ENCODE results near the gene ERVH48-1. TPM values are rescaled to one million over a fixed set of nuclear protein-coding genes. Genes with fewer than 3 reads are reported as not detected.
"Not testable (repeated sequence)": the region's sequence is repeated elsewhere in the genome, so short reads cannot be mapped to it uniquely, and the experiment has no call there.

The ERVH48-1 gene
- 1.3 TPM for polyA plus RNA-seq (ENCODE audit: insufficient read length)
- long read RNA-seq, donor 1: 0 reads
- long read RNA-seq, donor 2, partial matches to known transcripts: 0 of 1 reads
- long read RNA-seq, donor 2, other reads (novel, unspliced or antisense): 0 of 1 reads
- long read RNA-seq, donor 3: 0 reads
- long read RNA-seq, donor 4: 0 reads
- long read RNA-seq, donor 5: 0 reads
- long read RNA-seq, donor 6: 0 reads
- long read RNA-seq, donor 7, partial matches to known transcripts: 0 of 2 reads
- long read RNA-seq, donor 7, other reads (novel, unspliced or antisense): 0 of 2 reads
- long read RNA-seq, donor 8: 0 reads

- no peak for DNase-seq
Measured at GRCh38 chr21:42925114-42925926, at the start of gene ERVH48-1. TSS of gene ERVH48-1 (minus strand) at chr21:42925630. CDS start at chr21:42919006, 6,624 bp downstream.

- DNase-seq: peak; percentile 97
Measured at GRCh38 chr21:42973991-42974831, 48.8 kb upstream of the ERVH48-1 start, which contains the start of gene PKNOX1. TSS of gene PKNOX1 (plus strand) at chr21:42974562. CDS start at chr21:43004382, 29,820 bp downstream.

GRCh38 chr21:42973309-42973990 lies 48.0 kb upstream of the ERVH48-1 start:
- no peak for DNase-seq

GRCh38 chr21:42971897-42972275 lies 46.5 kb upstream of the ERVH48-1 start:
- no peak for DNase-seq

GRCh38 chr21:42970946-42971653 lies 45.7 kb upstream of the ERVH48-1 start:
- no peak for DNase-seq

- no peak for DNase-seq
Measured at GRCh38 chr21:42969193-42969600, 43.8 kb upstream of the ERVH48-1 start.

GRCh38 chr21:42967616-42968015 lies 42.2 kb upstream of the ERVH48-1 start:
- DNase-seq: not testable (repeated sequence)

- DNase-seq: no peak
Measured at GRCh38 chr21:42965211-42965560, 39.8 kb upstream of the ERVH48-1 start.

- DNase-seq: no peak
Measured at GRCh38 chr21:42964546-42965210, 39.2 kb upstream of the ERVH48-1 start.

- DNase-seq: no peak
Measured at GRCh38 chr21:42964086-42964485, 38.7 kb upstream of the ERVH48-1 start.

- no peak for DNase-seq
Measured at GRCh38 chr21:42962380-42963007, 37.1 kb upstream of the ERVH48-1 start.

- no peak for DNase-seq
Measured at GRCh38 chr21:42959728-42960127, 34.3 kb upstream of the ERVH48-1 start.

GRCh38 chr21:42958122-42958521 lies 32.7 kb upstream of the ERVH48-1 start:
- not testable (repeated sequence) for DNase-seq

- DNase-seq: no peak
Measured at GRCh38 chr21:42956824-42957630, 31.6 kb upstream of the ERVH48-1 start.

GRCh38 chr21:42951193-42951592 lies 25.8 kb upstream of the ERVH48-1 start:
- not testable (repeated sequence) for DNase-seq

GRCh38 chr21:42949094-42949755 lies 23.8 kb upstream of the ERVH48-1 start:
- not testable (repeated sequence) for DNase-seq

GRCh38 chr21:42942244-42942643 lies 16.8 kb upstream of the ERVH48-1 start:
- DNase-seq: no peak

- no peak for DNase-seq
Measured at GRCh38 chr21:42941696-42942085, 16.3 kb upstream of the ERVH48-1 start.
